H1 (cell line): ENCODE measurements around the gene CDH8. TPM values are rescaled to one million over a fixed set of nuclear protein-coding genes. Genes with fewer than 3 reads are reported as not detected.

ENCODE experiments used
- CHD7 ChIP-seq: fragments of 300-600 bp; sonication (generic); IDR thresholded peaks from 2 replicates; pipeline ENCODE4 v1.7.1; 2012; ENCODE audit warnings: low read length, moderate library complexity, mild to moderate bottlenecking, inconsistent platforms; ENCODE audit not compliant: insufficient replicate concordance
- polyA plus RNA-seq, 7 experiments: library from polyadenylated mRNA; depleted of rRNA in 3 of 7; stranded (reverse) in 5 of 7; unstranded in 2 of 7; fragments of >200 nt in 5 of 7; fragments of 200-250 nt in 2 of 7; gene quantifications; 1 replicate in 5 of 7; 2 replicates in 1 of 7; 4 replicates in 1 of 7; pipeline versions ENCODE4 v1.2.1 to v1.2.3, GENCODE V29; 2011 to 2013; ENCODE audit warnings: missing spikeins in 2 of 7, mixed read lengths in 2 of 7
- total RNA-seq: library from RNA; stranded (reverse); fragmentation: NEBNext Ultra II Directional; extraction: Animal tissue kit (Norgen Biotek cat#: 25700); gene quantifications from 2 replicates; pipeline ENCODE4 v1.2.1, GENCODE V29; 2021

CDH8 gene
- total and polyA plus RNA-seq, 2 of the 8 experiments (the other 6 are each of a cell fraction or from before 2014, with no cell fraction given), result 7.7 to 8.4 TPM

DNA sequence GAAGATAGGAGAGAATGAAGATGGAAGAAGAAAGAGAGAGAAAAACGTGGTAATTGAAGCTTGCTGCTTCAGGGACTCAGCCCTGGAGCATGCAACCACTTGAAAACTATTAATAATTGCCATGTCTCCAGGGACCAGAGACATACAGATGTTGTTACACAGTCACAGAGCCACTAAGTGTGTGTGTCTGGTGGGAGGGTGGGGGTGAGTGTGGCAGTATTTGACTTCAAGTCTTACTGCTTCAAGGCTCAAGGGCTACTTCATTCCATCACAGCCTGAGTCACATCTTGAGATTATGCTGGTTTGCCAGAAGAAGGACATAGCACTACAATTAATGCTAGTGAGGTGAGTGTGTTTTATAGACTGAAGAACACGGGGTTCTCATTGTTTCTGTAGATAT lies 202.2 kb downstream of the CDH8 start (continued):
- TF ChIP-seq CHD7, result no peak
